Smooth muscle cell (in vitro differentiated cells): ENCODE measurements around the gene CHST9. TPM values are rescaled to one million over a fixed set of nuclear protein-coding genes. Genes with fewer than 3 reads are reported as not detected.

Experiments
- DNase-seq: peaks from one replicate; lab custom pipeline; 2025; ENCODE audit not compliant: unreplicated experiment; lab: John Stamatoyannopoulos, UW
- H2AFZ ChIP-seq: fragments of 200-600 bp; sonication (generic); 2 replicates; pipeline ENCODE4 v1.6.0; 2016; ENCODE audit warnings: antibody characterized with exemption, low read depth, mild to moderate bottlenecking
- H3F3A ChIP-seq: fragments of 200-600 bp; sonication (generic); 2 replicates; pipeline ENCODE4 v1.6.0; 2017; ENCODE audit warnings: antibody characterized with exemption, low read depth
- H3K27ac ChIP-seq: fragments of 200-600 bp; sonication (generic); 2 replicates; pipeline ENCODE4 v1.5.1; 2016; ENCODE audit warnings: low read depth, mild to moderate bottlenecking
- H3K27me3 ChIP-seq: fragments of 200-600 bp; sonication (generic); 2 replicates; pipeline ENCODE4 v1.6.1; 2016; ENCODE audit warnings: low read depth, mild to moderate bottlenecking
- H3K36me3 ChIP-seq: fragments of 200-600 bp; sonication (generic); 2 replicates; pipeline ENCODE4 v1.5.1; 2016; ENCODE audit warnings: low read depth
- H3K4me1 ChIP-seq: fragments of 200-600 bp; sonication (generic); 2 replicates; pipeline ENCODE4 v1.5.1; 2016; ENCODE audit warnings: low read depth
- H3K4me2 ChIP-seq: fragments of 200-600 bp; sonication (generic); 2 replicates; pipeline ENCODE4 v1.6.0; 2016; ENCODE audit warnings: mild to moderate bottlenecking
- H3K4me3 ChIP-seq: fragments of 200-600 bp; sonication (generic); 2 replicates; pipeline ENCODE4 v1.5.1; 2016; ENCODE audit warnings: mild to moderate bottlenecking
- H3K79me2 ChIP-seq: fragments of 200-600 bp; sonication (generic); 2 replicates; pipeline ENCODE4 v1.6.0; 2016; ENCODE audit warnings: low read depth, mild to moderate bottlenecking
- H3K9ac ChIP-seq: fragments of 200-600 bp; sonication (generic); 2 replicates; pipeline ENCODE4 v1.6.0; 2016; ENCODE audit warnings: low read depth
- H3K9me3 ChIP-seq: fragments of 200-600 bp; sonication (generic); replicated peaks from 2 replicates; pipeline ENCODE4 v1.5.1; 2016; ENCODE audit warnings: low read depth
- H4K20me1 ChIP-seq: fragments of 200-600 bp; sonication (generic); 2 replicates; pipeline ENCODE4 v1.6.0; 2016; ENCODE audit warnings: low read depth
- CTCF ChIP-seq: fragments of 200-600 bp; sonication (generic); IDR thresholded peaks from 2 replicates; pipeline ENCODE4 v1.5.1; 2017; ENCODE audit warnings: borderline replicate concordance, mild to moderate bottlenecking, antibody characterized with exemption; ENCODE audit not compliant: insufficient read depth, poor library complexity, severe bottlenecking
- WGBS: methylation state at CpG from one replicate; pipeline ENCODE4 v1.1.7; 2016; ENCODE audit warnings: low lambda C conversion rate; 5-methylcytosine and 5-hydroxymethylcytosine counted together
- polyA plus RNA-seq: library from polyadenylated mRNA; unstranded; fragments of >200 nt; fragmentation: Nextera tagmentation; extraction: Ambion mirVana; gene quantifications from 2 replicates; pipeline ENCODE4 v1.2.1, GENCODE V29; 2016
- total RNA-seq: library from RNA; depleted of rRNA; stranded (reverse); fragments of >200 nt; gene quantifications from 2 replicates; pipeline ENCODE4 v1.2.3, GENCODE V29; 2014

CHST9 gene
- total and polyA plus RNA-seq, 2 experiments from 2014 or later, result not detected

- H3K9ac ChIP-seq, result no peak overlapping the region
- no peak overlapping the region for H2AFZ ChIP-seq
- no peaks in the 10 kb centered on the region for H3K27me3 ChIP-seq
- no peaks in the 10 kb centered on the region for H3K79me2 ChIP-seq
- TF ChIP-seq CTCF, result no peak
- H3F3A ChIP-seq, result no peaks in the 10 kb centered on the region
- DNase-seq, result no peak
- H3K27ac ChIP-seq, result no peak overlapping the region
- no peaks in the 10 kb centered on the region for H4K20me1 ChIP-seq
- H3K4me1 ChIP-seq, result no peaks in the 10 kb centered on the region
- no peaks in the 10 kb centered on the region for H3K9me3 ChIP-seq
- H3K36me3 ChIP-seq, result no peaks in the 10 kb centered on the region
- no peak overlapping the region for H3K4me2 ChIP-seq
- WGBS, result 92% methylated on average over 7 of the region's 7 CpGs
- H3K4me3 ChIP-seq, result no peak overlapping the region
Observed at GRCh38 chr18:27061488-27062095, 123.5 kb downstream of the CHST9 start.

GRCh38 chr18:27057519-27058234, 127.4 kb downstream of the CHST9 start:
- H3K9me3 ChIP-seq, result no peaks in the 10 kb centered on the region
- TF ChIP-seq CTCF, result no peak
- no peak overlapping the region for H2AFZ ChIP-seq
- no peaks in the 10 kb centered on the region for H3F3A ChIP-seq
- no peak overlapping the region for H3K4me2 ChIP-seq
- H3K27ac ChIP-seq, result no peak overlapping the region
- DNase-seq, result no peak
- no peaks in the 10 kb centered on the region for H3K27me3 ChIP-seq
- no peaks in the 10 kb centered on the region for H3K4me1 ChIP-seq
- H4K20me1 ChIP-seq, result no peaks in the 10 kb centered on the region
- H3K4me3 ChIP-seq, result no peak overlapping the region
- H3K36me3 ChIP-seq, result no peaks in the 10 kb centered on the region
- no peak overlapping the region for H3K9ac ChIP-seq
- H3K79me2 ChIP-seq, result no peaks in the 10 kb centered on the region
- 76% methylated on average over 11 of the region's 11 CpGs for WGBS

- Histone ChIP-seq H3F3A (no peaks in the 10 kb centered on the region), H3K79me2 (no peaks in the 10 kb centered on the region), H4K20me1 (no peaks in the 10 kb centered on the region), H3K27ac (no peak overlapping the region), H2AFZ (no peak overlapping the region), H3K9ac (no peak overlapping the region), H3K4me3 (no peak overlapping the region), H3K27me3 (no peaks in the 10 kb centered on the region), H3K4me1 (no peaks in the 10 kb centered on the region), H3K9me3 (no peaks in the 10 kb centered on the region), H3K4me2 (no peak overlapping the region), H3K36me3 (no peaks in the 10 kb centered on the region)
- 95% methylated on average over 3 of the region's 3 CpGs for WGBS
- no peak for TF ChIP-seq CTCF
- DNase-seq, result no peak
Observed at GRCh38 chr18:27054926-27055325, 130.2 kb downstream of the CHST9 start.
